Measurements from ENCODE around the gene INVS.
A peak's percentile ranks its signal among the peaks of the same experiment; 100 is the strongest.

INVS gene

DNA sequence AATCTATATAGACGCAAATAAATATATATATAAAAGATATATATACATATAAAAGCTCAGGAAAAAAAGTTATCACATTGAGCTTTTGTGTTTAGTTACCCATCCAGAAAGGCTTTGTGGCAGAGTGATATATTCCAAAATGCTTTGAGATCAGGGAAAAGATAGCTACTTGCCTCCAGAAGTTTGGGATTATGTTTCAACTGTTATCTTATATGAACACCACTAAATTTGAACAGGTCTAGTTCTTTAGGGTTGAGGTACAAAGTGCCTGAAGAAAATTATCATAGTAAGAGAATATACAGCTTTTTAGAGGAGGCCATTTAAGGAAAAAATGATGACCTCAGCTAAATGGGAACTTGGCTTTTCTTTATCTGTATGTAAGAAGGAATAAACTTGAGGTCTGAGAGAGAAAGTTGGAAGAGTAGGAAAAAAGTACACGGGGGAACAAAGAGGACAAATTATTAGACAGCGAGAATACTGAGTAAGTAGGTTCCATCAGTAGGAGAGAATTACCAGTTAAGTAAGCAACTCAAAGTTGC is 2.6 kb upstream of the INVS start:
- H3K4me3 ChIP-seq (ENCODE audit: control insufficient read depth, low read depth, low read length): no peak overlapping the region
- no peak for TF ChIP-seq CTCF (IDR thresholded peaks at IDR 0.05; ENCODE audit: control insufficient read depth, insufficient read depth, low read depth, low read length, missing control alignments)
- no peak for DNase-seq (ENCODE audit: low read depth)

DNA sequence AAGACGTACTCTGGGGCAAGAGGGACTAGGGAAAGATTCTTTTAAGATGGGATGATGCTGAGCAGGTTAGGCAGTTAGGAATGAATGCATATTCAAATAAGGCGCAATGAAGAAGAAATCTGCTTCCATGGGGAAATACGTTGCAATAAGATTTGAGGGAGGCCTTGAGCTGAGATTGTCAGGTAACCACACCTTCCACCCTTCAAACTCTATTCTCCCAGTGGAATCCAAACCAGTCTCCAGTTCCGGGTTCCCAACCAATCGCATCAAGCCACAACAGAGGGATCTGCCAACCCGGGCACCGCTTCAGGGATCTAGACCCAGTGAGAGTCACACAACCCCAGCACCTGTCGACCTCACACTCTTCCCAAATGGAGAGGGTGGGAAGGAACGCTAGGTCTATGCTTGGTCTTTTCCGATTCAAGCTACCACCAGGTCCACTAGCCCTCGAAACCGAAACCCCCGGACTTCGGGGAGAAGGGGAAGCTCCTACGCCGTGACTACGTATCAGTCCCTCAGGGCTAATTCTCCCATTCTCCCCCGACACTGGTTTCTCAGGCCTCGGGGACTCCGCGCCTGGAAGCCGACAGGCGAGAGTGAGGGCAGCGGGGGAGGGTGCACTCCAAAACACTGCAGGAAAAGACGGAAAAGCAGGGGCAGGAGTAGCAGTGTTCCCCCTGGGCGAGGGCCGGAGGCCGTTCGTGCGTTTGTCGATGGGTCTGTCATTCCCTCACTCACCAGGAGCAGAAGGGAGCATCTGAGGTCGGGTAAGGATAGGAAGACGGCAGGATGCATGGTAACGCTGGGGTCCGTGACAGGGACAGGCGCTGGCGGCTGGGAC is 777 bp upstream of the INVS start:
- no peak for DNase-seq (ENCODE audit: low read depth)
- H3K4me3 ChIP-seq (ENCODE audit: control insufficient read depth, low read depth, low read length): peak overlapping the region; percentile 100
- TF ChIP-seq CTCF (IDR thresholded peaks at IDR 0.05; ENCODE audit: control insufficient read depth, insufficient read depth, low read depth, low read length, missing control alignments): no peak

DNA sequence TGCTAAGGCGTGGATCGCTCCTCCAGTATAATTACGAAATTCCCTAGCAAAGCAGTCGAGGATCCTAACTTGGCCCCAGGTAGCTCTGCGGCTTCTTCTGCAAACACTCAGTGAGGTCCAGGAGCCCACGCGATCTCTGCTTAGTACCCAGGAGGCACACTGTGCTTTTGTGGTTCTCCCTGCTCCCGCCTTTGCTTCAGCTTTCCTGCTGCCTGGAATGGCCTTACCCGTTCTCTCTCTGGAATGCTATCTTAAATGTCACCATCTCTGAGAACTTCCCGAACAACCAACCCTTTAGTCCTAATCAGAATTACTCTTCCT is 639 bp downstream of the INVS start:
- H3K4me3 ChIP-seq (ENCODE audit: control insufficient read depth, low read depth, low read length): peak overlapping the region; percentile 100
- no peak for DNase-seq (ENCODE audit: low read depth)
- TF ChIP-seq CTCF (IDR thresholded peaks at IDR 0.05; ENCODE audit: control insufficient read depth, insufficient read depth, low read depth, low read length, missing control alignments): no peak

- H3K4me3 ChIP-seq (ENCODE audit: control insufficient read depth, low read depth, low read length): peak overlapping the region; percentile 100; the same call in 1 of the 2 replicates
- no peak for TF ChIP-seq CTCF (IDR thresholded peaks at IDR 0.05; ENCODE audit: control insufficient read depth, insufficient read depth, low read depth, low read length, missing control alignments)
- no peak for DNase-seq (ENCODE audit: low read depth)
Measured at GRCh38 chr9:100100146-100100667, 1.2 kb downstream of the INVS start.

DNA sequence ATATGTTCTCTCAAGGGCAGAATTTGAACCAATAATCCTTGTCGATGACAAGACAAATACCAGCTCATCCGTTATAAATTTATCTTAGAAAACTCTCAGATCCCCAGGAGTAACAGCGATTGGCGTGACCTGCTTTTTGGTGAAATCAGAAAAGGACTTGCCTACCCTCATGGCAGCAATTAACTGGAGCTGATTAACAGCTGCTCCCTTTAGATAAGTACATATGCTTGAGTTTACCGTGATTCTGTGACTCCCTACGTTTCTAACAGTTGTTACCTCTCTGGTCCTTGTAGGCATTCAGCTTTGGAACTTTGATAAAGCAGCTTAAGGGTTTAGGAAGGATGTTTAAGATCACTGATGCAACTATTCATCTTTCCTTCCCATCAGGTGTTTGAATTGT is 2.6 kb downstream of the INVS start:
- no peak for DNase-seq (ENCODE audit: low read depth)
- no peak for TF ChIP-seq CTCF (IDR thresholded peaks at IDR 0.05; ENCODE audit: control insufficient read depth, insufficient read depth, low read depth, low read length, missing control alignments)
- H3K4me3 ChIP-seq (ENCODE audit: control insufficient read depth, low read depth, low read length): no peak overlapping the region

DNA sequence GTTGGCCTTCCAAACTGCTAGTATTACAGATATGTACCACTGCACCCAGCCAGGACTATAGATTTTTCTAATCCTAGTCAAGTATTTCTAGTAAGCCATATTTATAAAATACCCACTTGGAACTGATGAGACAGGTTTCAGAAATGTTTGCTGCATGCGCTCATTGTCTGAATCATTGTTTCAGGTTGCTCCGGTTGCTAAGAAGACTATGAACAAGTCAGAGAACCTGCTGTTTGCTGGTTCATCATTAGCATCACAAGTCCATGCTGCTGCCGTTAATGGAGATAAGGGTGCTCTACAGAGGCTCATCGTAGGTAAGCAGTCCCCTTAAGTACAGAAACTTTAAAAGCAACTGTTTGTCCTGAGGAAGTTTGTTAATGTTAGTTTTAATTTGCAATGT is 5.3 kb downstream of the INVS start:
- TF ChIP-seq CTCF (IDR thresholded peaks at IDR 0.05; ENCODE audit: control insufficient read depth, insufficient read depth, low read depth, low read length, missing control alignments): no peak

More for the DNA sequence above, 5.3 kb downstream of the INVS start:
- H3K4me3 ChIP-seq (ENCODE audit: control insufficient read depth, low read depth, low read length): no peak overlapping the region
- DNase-seq (ENCODE audit: low read depth): no peak
